NCI-H2107 treated with DMSO at 0.1 percent for 48 hours (cell line): ENCODE results near the gene KLHDC8A.
"Not testable (repeated sequence)": the region's sequence is repeated elsewhere in the genome, so short reads cannot be mapped to it uniquely, and the experiment has no call there.

Experiments used
- DNase-seq: peaks from one replicate; lab custom pipeline; 2025; ENCODE audit not compliant: unreplicated experiment; lab: John Stamatoyannopoulos, UW

The KLHDC8A gene

DNA sequence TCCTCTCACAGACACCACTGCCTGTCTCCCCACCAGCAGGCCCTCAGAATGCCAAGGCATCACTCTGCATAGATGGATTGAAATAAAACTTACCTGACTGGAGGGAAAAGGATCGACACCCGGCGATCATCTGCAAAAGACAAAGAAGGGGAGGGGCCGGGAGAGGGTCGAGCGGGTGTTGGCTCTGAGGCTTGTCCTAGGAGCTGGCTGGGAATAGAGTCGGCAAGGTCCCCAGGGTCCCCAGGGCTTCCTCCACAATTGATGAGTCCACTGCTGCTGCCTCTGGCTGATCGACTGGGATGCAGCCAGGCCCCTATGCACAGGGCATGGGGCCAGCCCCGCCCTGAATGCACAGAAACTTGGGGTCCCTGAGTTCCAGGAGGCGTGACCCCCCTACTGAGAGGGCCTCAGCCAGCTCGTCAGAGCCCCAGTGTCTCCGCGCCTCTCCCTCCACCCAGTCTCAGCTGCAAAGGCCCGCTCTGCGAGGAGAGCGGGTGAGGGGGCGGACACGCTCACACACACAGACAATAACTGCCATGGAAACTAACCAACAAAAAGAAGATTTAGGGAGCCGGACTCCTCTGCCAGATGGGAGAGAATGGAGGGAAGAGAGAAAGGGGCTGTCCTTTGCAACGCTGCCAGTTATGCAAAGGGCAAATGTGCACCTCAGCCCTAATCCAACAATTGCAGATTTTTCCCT lies at the start of gene KLHDC8A:
Gene KLHDC8A (minus strand): TSS at position 483 of the 700 bp plus-strand sequence. CDS start 13,318 bp downstream, outside the sequence.
- peak; percentile 41 for DNase-seq

- DNase-seq, result not testable (repeated sequence)
These were observed 49.5 kb upstream of the KLHDC8A start for GRCh38 chr1:205406252-205406651.

- not testable (repeated sequence) for DNase-seq
These were observed 47.8 kb upstream of the KLHDC8A start for GRCh38 chr1:205404484-205404883.

DNA sequence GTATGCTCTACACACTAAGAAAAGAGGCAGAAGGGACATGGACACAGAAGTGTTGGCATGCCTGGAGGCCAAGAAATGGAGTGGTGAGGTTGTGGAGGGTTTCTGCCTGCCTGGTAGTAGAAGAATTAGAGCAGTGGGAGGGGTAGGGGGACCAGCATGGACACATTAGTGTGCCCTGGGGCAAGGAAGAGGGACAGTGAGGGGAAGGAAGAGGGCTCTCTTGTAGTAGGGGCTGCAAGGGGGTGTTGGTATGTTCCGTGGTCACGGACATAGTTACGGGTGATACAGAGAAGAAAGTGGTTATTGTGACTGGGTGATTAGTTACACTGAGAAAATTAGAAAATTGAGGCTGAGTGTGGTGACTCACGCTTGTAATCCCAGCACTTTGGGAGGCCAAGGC lies 41.9 kb upstream of the KLHDC8A start:
- DNase-seq, result no peak

GRCh38 chr1:205396967-205397616 lies 40.4 kb upstream of the KLHDC8A start:
- DNase-seq, result peak; percentile 95

- DNase-seq, result no peak
These were observed 38.9 kb upstream of the KLHDC8A start for GRCh38 chr1:205395616-205396015.

DNA sequence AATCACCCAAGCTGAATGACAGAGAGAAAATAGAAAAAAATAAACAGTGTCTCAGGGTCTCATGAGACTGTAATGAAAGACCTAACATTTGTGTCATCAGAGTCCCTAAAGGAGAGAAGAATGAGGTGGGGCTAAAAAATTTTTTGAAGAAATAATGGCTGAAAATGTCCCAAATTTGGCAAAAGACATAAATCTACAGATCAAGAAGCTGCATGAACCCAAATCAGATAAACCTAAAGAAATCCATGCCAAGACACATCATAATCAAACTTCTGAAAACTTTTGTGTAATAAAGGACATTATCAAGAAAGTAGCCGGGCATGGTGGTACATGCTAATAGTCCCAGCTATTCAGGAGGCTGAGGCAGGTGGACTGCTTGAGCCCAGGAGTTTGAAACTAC lies 35.9 kb upstream of the KLHDC8A start:
- no peak for DNase-seq

- DNase-seq, result no peak
These were observed 34.7 kb upstream of the KLHDC8A start for GRCh38 chr1:205391386-205391785.

- DNase-seq, result no peak
These were observed 31.1 kb upstream of the KLHDC8A start for GRCh38 chr1:205387845-205388244.

- not testable (repeated sequence) for DNase-seq
These were observed 26.3 kb upstream of the KLHDC8A start for GRCh38 chr1:205382990-205383389.

DNA sequence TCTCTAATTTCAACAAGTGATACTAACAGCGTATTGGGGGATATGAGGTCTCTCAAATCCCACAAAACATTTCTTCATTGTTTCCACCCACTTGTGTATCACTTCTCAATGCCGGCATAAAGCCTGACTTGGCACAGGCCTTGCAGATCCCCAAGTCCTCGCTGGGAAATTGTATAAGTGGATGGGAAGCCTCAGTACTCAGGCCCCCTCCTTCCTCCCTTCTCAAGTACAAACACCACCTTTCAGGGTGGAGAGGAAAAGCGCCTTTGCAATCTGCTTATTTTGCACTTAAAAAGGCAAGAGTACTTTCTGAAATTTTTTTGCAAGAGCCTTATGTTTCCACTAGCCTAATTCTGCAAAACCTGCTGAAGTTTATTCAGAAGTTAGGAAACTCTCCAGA lies 25.8 kb upstream of the KLHDC8A start:
- peak; percentile 80 for DNase-seq

DNA sequence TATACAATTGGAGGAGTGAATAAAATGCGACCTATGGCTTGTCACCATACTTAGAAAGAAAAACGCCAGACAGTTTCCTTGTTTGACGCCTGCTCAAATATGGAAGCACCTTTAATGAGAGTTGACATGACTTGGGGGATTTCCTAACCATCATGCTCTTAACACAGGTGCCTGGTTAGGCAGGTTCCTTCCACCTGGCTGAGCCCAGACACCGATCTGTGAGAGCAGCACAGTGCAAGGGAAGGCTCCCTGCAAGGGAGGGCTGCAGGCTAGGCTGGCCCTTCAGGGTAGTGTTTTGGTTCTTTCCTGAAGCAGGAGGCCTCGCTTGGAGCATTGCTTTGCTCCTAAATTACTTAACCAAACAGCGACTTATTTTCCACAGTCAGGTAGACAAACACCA lies 24.6 kb upstream of the KLHDC8A start:
- no peak for DNase-seq

DNA sequence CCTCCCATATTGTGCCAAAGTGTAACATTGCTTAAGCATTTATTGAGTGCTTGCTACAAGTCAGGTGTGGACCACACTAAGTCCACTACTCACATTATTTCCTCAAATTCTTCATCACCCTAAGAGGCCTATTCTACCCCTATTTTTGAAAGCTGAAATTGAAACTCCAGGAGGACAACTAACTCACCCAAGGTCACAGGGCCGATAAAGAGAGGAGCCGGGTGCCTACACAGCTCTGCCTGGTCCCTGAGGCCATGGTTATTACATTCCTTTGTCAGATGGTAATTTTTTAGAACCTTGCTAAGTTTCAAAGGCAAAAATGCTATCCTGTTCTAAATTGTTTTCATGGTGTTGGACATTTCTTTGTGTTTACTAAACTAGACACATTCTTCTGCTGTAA lies 24.2 kb upstream of the KLHDC8A start:
- DNase-seq, result no peak

DNA sequence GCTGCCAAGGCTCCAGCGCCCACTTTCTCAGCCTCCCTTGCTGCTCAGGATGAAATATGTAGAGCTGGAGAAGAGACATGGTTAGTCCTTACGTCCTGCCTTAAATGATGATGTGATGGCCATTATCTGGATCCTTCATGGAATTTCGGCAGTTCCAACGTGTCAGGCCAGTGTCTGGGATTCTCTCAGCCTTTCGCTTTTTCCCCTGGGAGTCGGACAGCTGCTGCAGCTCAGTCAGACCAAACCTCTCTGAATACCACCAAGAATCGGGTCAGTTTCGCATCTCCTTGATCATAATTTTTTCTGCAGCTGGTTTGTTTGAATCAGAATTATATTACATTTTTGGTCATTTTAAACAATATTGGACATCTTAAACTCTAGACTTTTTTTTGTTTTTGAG lies 22.3 kb upstream of the KLHDC8A start:
- DNase-seq, result no peak

DNA sequence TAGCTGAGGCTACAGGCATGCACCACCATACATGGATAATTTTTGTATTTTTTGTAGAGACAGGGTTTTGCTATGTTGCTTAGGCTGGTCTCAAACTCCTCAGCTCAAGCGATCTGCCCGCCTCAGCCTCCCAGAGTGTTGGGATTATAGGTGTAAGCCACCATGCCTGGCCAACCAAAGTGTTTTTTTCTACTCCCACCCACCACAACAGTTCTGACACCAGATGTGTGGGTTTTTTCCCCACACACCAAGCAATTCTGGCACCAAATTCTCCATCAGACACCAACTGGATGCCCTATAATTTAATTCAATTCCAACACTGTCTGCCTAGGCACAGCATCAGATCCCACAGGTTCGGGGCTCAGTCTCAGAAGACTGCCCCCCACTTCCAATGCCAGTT lies 20.6 kb upstream of the KLHDC8A start:
- DNase-seq, result no peak

DNA sequence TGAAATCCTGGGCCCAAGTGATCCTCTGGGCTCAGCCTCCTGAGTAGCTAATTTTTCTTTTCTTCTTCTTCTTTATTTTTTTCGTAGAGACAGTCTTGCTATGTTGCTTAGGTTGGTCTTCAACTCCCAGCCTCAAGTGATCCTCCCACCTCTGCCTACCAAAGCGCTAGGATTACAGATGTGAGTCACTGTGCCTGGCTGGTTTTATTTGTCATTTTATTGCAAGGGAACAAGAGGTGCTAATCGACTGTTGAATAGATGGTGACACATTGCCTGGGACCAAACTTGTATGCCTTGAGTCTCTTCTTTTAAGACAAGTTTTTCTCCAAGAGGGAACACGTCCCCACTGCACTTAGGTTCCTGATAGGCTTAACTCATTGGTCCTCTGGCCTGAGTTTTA lies 20.0 kb upstream of the KLHDC8A start:
- no peak for DNase-seq

DNA sequence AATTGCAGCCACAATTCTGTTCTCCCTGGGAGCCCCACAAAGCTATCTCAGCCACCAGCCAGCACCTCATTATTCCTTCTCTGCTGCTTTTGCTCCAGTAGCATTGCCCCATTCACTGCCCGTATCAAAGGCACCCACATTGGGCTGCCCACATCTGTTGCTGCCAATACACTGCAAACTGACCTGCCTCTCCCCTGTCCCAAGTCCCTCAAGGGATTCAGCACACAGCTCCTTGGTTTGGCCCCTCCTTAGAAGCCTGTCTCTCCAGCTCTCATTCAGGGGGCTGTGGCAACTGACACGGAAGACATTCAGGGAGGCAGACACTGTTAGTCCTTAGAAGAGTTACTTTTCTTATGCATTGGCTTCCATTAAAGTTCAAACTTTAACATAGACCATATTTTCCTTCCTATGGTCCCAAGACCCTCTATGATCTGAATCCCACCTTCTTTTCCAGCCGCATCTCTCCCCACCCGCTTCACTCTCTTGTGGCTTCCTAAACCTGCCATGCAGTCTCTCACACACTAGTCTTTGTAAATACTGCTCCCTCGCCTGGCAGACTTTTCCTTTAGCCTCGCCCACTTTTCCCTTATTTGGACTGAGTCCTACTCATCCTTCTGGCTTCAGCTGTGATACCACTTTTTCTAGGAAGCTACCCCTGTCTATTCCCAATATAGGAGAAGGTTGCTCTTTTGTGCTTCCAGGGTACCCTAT lies 19.3 kb upstream of the KLHDC8A start:
- DNase-seq, result peak; percentile 67

DNA sequence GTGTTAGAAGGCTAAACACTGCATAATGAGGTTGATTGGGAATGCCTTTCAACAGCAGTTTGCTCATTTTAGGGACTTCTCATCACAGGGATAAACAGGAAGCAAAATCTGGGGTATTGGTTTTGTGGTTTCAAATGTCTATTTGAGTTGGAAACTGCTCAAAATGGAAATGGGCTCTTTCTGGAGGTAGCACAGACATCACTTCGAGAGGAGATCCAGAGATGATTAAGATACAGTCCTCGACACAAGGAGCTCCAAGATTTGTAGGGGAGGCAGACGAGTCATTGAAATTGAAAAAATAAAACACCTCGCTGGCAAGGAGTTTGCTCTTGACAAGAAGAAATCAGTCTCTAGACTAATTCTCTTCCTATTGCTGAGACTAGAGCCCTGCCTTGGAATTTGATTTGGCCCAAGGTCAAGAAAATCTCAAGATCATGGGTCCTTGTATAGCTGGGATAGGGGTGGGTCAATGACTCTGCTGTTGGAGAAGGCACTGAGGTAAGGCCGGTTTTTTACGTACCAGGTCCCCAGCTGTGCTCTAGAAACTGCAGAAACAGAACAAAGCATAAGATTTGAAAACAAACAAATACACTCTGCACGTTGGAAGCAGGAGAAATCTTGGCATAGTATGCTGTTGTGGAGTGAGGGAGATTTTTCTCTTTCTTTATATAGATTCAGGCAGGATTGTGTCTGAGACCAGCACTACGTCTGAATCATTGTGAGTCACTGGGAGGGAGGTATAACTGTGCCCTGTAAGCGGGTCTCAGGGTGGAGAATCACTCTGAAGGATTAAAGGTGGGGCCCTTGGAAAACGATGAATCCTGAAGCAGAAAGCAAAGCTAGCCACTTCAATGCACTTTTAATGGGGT lies 17.7 kb upstream of the KLHDC8A start:
- no peak for DNase-seq

DNA sequence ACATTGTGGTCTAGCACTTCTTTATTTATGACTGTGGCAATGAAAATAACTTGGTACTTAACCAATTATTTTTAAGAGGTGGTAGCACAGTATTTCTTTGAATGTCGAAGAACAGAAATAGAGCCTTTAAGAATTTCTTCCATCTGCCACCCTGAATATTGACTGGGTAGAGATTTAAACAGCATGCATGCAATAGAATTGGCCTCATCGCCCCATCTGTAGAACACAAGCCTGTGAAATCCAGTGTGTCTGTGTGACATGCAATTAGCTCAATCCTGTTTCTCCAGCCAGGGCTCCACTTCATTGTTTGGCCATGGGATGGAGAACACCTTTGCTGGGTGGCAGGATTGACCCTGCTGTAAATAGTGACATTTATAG lies 17.1 kb upstream of the KLHDC8A start:
- no peak for DNase-seq

- DNase-seq, result no peak
These were observed 16.5 kb upstream of the KLHDC8A start for GRCh38 chr1:205373022-205373797.
